H1 (cell line): ENCODE results near the gene EFCAB6. TPM values are rescaled to one million over a fixed set of nuclear protein-coding genes. Genes with fewer than 3 reads are reported as not detected.

ENCODE experiments used
- CTCF ChIA-PET: fragments of 300-600 bp; sonication (Branson Sonifier 250); formaldehyde crosslinking; loops from one replicate; lab custom pipeline; 2021; ENCODE audit not compliant: partially characterized antibody; lab: Charles Lee
- POLR2A ChIA-PET: fragments of 300-600 bp; sonication (Branson Sonifier 250); formaldehyde crosslinking; loops from one replicate; lab custom pipeline; 2021; ENCODE audit warnings: inconsistent platforms; ENCODE audit not compliant: partially characterized antibody; lab: Charles Lee
- DNase-seq, 2 experiments: peaks; one replicate each; pipeline versions ENCODE4 v3.0.0 to v3.0.0-alpha.2; 2010 to 2022; ENCODE audit warnings: low spot score in 2 of 2, low read depth in 1 of 2, mixed read lengths in 1 of 2
- FAIRE-seq: peaks from 2 replicates; lab custom pipeline; 2011; peaks lifted over from hg19 to GRCh38; lab: Jason Lieb, UNC
- H2AFZ ChIP-seq: 2 replicates; pipeline ENCODE4 v1.8.1; 2012; ENCODE audit warnings: low read length, inconsistent platforms
- H2AK5ac ChIP-seq: 2 replicates; pipeline ENCODE4 v1.6.1; 2013; ENCODE audit warnings: low read depth, low read length
- H2BK120ac ChIP-seq: replicated peaks from 2 replicates; pipeline ENCODE3; 2013; ENCODE audit warnings: low read depth, low read length, inconsistent platforms
- H2BK12ac ChIP-seq: 2 replicates; pipeline ENCODE4 v1.6.1; 2013; ENCODE audit warnings: low read depth, low read length
- H2BK15ac ChIP-seq: 2 replicates; pipeline ENCODE4 v1.6.1; 2013; ENCODE audit warnings: low read length
- H2BK20ac ChIP-seq: 2 replicates; pipeline ENCODE4 v1.6.1; 2013; ENCODE audit warnings: low read length
- H2BK5ac ChIP-seq: 2 replicates; pipeline ENCODE4 v1.6.1; 2013; ENCODE audit warnings: low read depth, low read length
- H3K14ac ChIP-seq: 2 replicates; pipeline ENCODE4 v1.6.1; 2013; ENCODE audit warnings: inconsistent platforms; ENCODE audit not compliant: insufficient read length
- H3K18ac ChIP-seq: 2 replicates; pipeline ENCODE4 v1.6.1; 2013; ENCODE audit warnings: low read length; ENCODE audit errors: extremely low read depth
- H3K23ac ChIP-seq: 2 replicates; pipeline ENCODE4 v1.6.1; 2013; ENCODE audit warnings: inconsistent platforms; ENCODE audit not compliant: insufficient read length
- H3K23me2 ChIP-seq: 2 replicates; pipeline ENCODE4 v1.6.1; 2013; ENCODE audit warnings: low read depth, low read length
- H3K27ac ChIP-seq: 2 replicates; pipeline ENCODE4 v1.6.1; 2011; ENCODE audit warnings: low read depth, low read length, inconsistent platforms
- H3K27me3 ChIP-seq, 4 experiments: replicated peaks in 1 of 4; 1 replicate in 1 of 4; 2 replicates in 3 of 4; pipeline versions ENCODE4 v1.6.1 to v1.8.1; 2011 to 2013; ENCODE audit warnings: low read length in 3 of 4, mild to moderate bottlenecking in 3 of 4, inconsistent platforms in 2 of 4, mixed read lengths in 2 of 4, moderate library complexity in 1 of 4; ENCODE audit not compliant: control insufficient read depth in 3 of 4, insufficient read depth in 3 of 4; ENCODE audit errors: extremely low read depth in 1 of 4
- H3K36me3 ChIP-seq, 4 experiments: 2 replicates each; pipeline versions ENCODE4 v1.6.1 to v1.8.1; 2011 to 2013; ENCODE audit warnings: mild to moderate bottlenecking in 4 of 4, low read length in 3 of 4, moderate library complexity in 2 of 4, control low read depth in 1 of 4, inconsistent platforms in 1 of 4; ENCODE audit not compliant: insufficient read depth in 4 of 4, control insufficient read depth in 2 of 4
- H3K4ac ChIP-seq: replicated peaks from 2 replicates; pipeline ENCODE3; 2013; ENCODE audit warnings: low read length, low read depth, mixed read lengths, inconsistent platforms; ENCODE audit not compliant: insufficient read length
- H3K4me1 ChIP-seq, 4 experiments: replicated peaks in 1 of 4; 1 replicate in 1 of 4; 2 replicates in 3 of 4; pipeline versions ENCODE4 v1.6.1 to v1.8.1; 2011 to 2013; ENCODE audit warnings: low read length in 3 of 4, inconsistent platforms in 2 of 4, mixed read lengths in 1 of 4; ENCODE audit not compliant: insufficient read depth in 4 of 4, control insufficient read depth in 3 of 4
- H3K4me2 ChIP-seq, 2 experiments: 2 replicates each; pipeline versions ENCODE4 v1.6.1 to v1.8.1; 2011 to 2013; ENCODE audit warnings: low read depth in 2 of 2, low read length in 2 of 2, control low read depth in 1 of 2, inconsistent platforms in 1 of 2, mild to moderate bottlenecking in 1 of 2; ENCODE audit not compliant: insufficient read depth in 1 of 2
- H3K4me3 ChIP-seq, 4 experiments: fragments of 200-600, 300-600 bp in 1 of 4; sonication (generic), shearing (Covaris generic), sonication (Bioruptor Twin) in 1 of 4; 2 replicates each; pipeline versions ENCODE4 v1.5.1 to v1.8.1; 2011 to 2016; ENCODE audit warnings: low read length in 4 of 4, low read depth in 3 of 4, control low read depth in 2 of 4, inconsistent platforms in 2 of 4, mild to moderate bottlenecking in 2 of 4, mixed read lengths in 1 of 4, moderate library complexity in 1 of 4; ENCODE audit not compliant: insufficient read depth in 2 of 4; ENCODE audit errors: extremely low read depth in 1 of 4
- H3K56ac ChIP-seq: replicated peaks from 2 replicates; pipeline ENCODE3; 2013; ENCODE audit warnings: low read depth, mild to moderate bottlenecking, mixed read lengths, low read length, inconsistent platforms; ENCODE audit not compliant: insufficient read length
- H3K79me1 ChIP-seq: 2 replicates; pipeline ENCODE4 v1.6.1; 2013; ENCODE audit warnings: low read depth, low read length, control low read depth
- H3K79me2 ChIP-seq, 2 experiments: 2 replicates each; pipeline versions ENCODE4 v1.6.1 to v1.8.1; 2012 to 2013; ENCODE audit warnings: low read length in 2 of 2, mild to moderate bottlenecking in 2 of 2, inconsistent platforms in 1 of 2; ENCODE audit not compliant: insufficient read depth in 2 of 2, control insufficient read depth in 1 of 2
- H3K9ac ChIP-seq, 4 experiments: replicated peaks in 1 of 4; 1 replicate in 1 of 4; 2 replicates in 3 of 4; pipeline versions ENCODE4 v1.6.1 to v1.8.1; 2011 to 2013; ENCODE audit warnings: low read depth in 3 of 4, low read length in 3 of 4, control low read depth in 2 of 4, mild to moderate bottlenecking in 2 of 4, moderate library complexity in 2 of 4, inconsistent platforms in 1 of 4; ENCODE audit errors: extremely low read depth in 1 of 4
- H3K9me3 ChIP-seq, 2 experiments: 2 replicates each; pipeline versions ENCODE4 v1.6.1 to v1.8.1; 2012 to 2013; ENCODE audit warnings: mild to moderate bottlenecking in 2 of 2, moderate library complexity in 2 of 2, control low read depth in 1 of 2, inconsistent platforms in 1 of 2, low read depth in 1 of 2, low read length in 1 of 2, mixed read lengths in 1 of 2; ENCODE audit not compliant: insufficient read depth in 2 of 2
- H4K20me1 ChIP-seq, 2 experiments: replicated peaks in 1 of 2; 2 replicates each; pipeline versions ENCODE3 to v1.8.1; 2011 to 2013; ENCODE audit warnings: inconsistent platforms in 2 of 2, low read length in 2 of 2, mild to moderate bottlenecking in 1 of 2; ENCODE audit not compliant: insufficient read depth in 2 of 2, control insufficient read depth in 1 of 2
- H4K5ac ChIP-seq: 2 replicates; pipeline ENCODE4 v1.6.1; 2013; ENCODE audit warnings: low read length, low read depth, mixed read lengths, inconsistent platforms; ENCODE audit not compliant: insufficient read length
- H4K8ac ChIP-seq: 2 replicates; pipeline ENCODE4 v1.8.0; 2013; ENCODE audit warnings: mild to moderate bottlenecking, moderate library complexity, low read length, inconsistent platforms; ENCODE audit not compliant: insufficient read depth; ENCODE audit errors: extremely low read depth
- H4K91ac ChIP-seq: replicated peaks from 2 replicates; pipeline ENCODE3; 2013; ENCODE audit warnings: low read length, mixed read lengths, inconsistent platforms; ENCODE audit not compliant: insufficient read length
- FOSL1 ChIP-seq: IDR thresholded peaks from 2 replicates; pipeline ENCODE4 v1.6.1; 2011; ENCODE audit warnings: mild to moderate bottlenecking, low read depth, low read length, moderate library complexity; ENCODE audit not compliant: insufficient read depth
- RNF2 ChIP-seq: fragments of 200-900, 300-1000 bp; sonication (generic); IDR thresholded peaks from 2 replicates; pipeline ENCODE4 v1.7.1; 2016; ENCODE audit warnings: borderline replicate concordance, low read depth, mild to moderate bottlenecking, antibody characterized with exemption, low read length; ENCODE audit not compliant: poor library complexity, severe bottlenecking; ENCODE audit errors: missing control alignments
- TAF7 ChIP-seq: optimal IDR thresholded peaks from 2 replicates; pipeline ENCODE3; 2011; ENCODE audit warnings: low read depth, mild to moderate bottlenecking, inconsistent platforms, low read length, moderate library complexity, borderline replicate concordance
- WGBS, 2 experiments: shearing (Covaris generic) in 1 of 2; methylation state at CpG; one replicate each; pipeline versions ENCODE4 v1.1.6 to v1.1.7; 2013 to 2015; ENCODE audit warnings: low lambda C conversion rate in 2 of 2, mixed read lengths in 2 of 2, inconsistent platforms in 1 of 2, low coverage in 1 of 2, missing lambda C conversion rate in 1 of 2; ENCODE audit not compliant: insufficient replicate concordance in 2 of 2, insufficient coverage in 1 of 2, insufficient read length in 1 of 2; ENCODE audit errors: extremely low coverage in 1 of 2, missing lambda C conversion rate in 1 of 2; 5-methylcytosine and 5-hydroxymethylcytosine counted together
- polyA plus RNA-seq, 7 experiments: library from polyadenylated mRNA; depleted of rRNA in 3 of 7; stranded (reverse) in 5 of 7; unstranded in 2 of 7; fragments of >200 nt in 5 of 7; fragments of 200-250 nt in 2 of 7; gene quantifications; 1 replicate in 5 of 7; 2 replicates in 1 of 7; 4 replicates in 1 of 7; pipeline versions ENCODE4 v1.2.1 to v1.2.3, GENCODE V29; 2011 to 2013; ENCODE audit warnings: missing spikeins in 2 of 7, mixed read lengths in 2 of 7
- total RNA-seq: library from RNA; stranded (reverse); fragmentation: NEBNext Ultra II Directional; extraction: Animal tissue kit (Norgen Biotek cat#: 25700); gene quantifications from 2 replicates; pipeline ENCODE4 v1.2.1, GENCODE V29; 2021

The EFCAB6 gene
- total and polyA plus RNA-seq, 2 of the 8 experiments (the other 6 are each of a cell fraction or from before 2014, with no cell fraction given): 0.32 to 1.7 TPM

DNA sequence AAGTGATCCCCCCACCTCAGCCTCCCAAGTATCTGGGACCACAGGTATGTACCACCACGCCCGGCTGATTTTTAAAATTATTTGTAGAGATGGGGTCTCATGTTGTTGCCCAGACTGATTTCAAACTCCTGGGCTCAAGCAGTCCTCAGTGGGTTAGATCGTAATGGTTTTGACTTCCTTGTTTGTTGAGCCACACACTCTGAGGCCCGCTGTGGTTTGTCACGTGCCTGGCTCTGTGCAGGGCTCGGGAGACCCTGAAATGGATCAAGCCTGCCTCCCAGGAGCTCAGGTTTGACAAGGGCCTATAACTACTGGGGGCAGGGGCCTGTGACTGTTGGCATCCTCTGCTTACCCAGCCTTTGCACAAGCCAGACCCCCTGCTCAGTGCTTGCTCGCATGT is 332.1 kb downstream of the EFCAB6 start:
- Histone ChIP-seq H2BK12ac (no peak overlapping the region), H2BK5ac (no peak overlapping the region), H2BK20ac (no peak overlapping the region), H3K79me1 (no peaks in the 10 kb centered on the region), H3K18ac (no peak overlapping the region), H3K4ac (no peak overlapping the region), H4K91ac (no peak overlapping the region), H3K27ac (no peak overlapping the region), H3K4me2 (no peak overlapping the region), H3K4me1 (peaks cover 0 to 5% (median 1%) of the 10 kb centered on the region in 4 experiments; a peak in 2 of 7 replicates), H3K23ac (no peak overlapping the region), H3K9ac (no peak overlapping the region), H4K20me1 (peaks cover 0 to 7% of the 10 kb centered on the region in 2 experiments), H3K23me2 (peaks cover 10% of the 10 kb centered on the region; the same call in 1 of the 2 replicates), H2BK15ac (no peak overlapping the region), H3K14ac (no peak overlapping the region), H3K36me3 (no peaks in the 10 kb centered on the region), H2AK5ac (no peak overlapping the region), H2AFZ (no peak overlapping the region), H4K5ac (no peak overlapping the region), H3K27me3 (no peaks in the 10 kb centered on the region), H3K4me3 (no peak overlapping the region), H4K8ac (no peak overlapping the region), H3K79me2 (no peaks in the 10 kb centered on the region), H3K56ac (no peak overlapping the region), H2BK120ac (no peak overlapping the region)
- ChIA-PET POLR2A (interaction anchor here (1.2 kb wide), 1 partner anchor 11 kb away, joined by 3 read pairs; no protein-coding TSS in a partner anchor), CTCF (interaction anchor here (0.9 kb wide), 1 partner anchor 11 kb away, joined by 3 read pairs; no protein-coding TSS in a partner anchor)
- 81% methylated on average over 7 of the region's 7 CpGs; no CpG with 5 or more reads in 1 of the 2 experiments for WGBS, 2 experiments
- FAIRE-seq (no peak), DNase-seq (no peak)
- no peak for TF ChIP-seq TAF7
- TF ChIP-seq RNF2: no peak
- no peak for TF ChIP-seq FOSL1
- TF ChIP-seq, all 59 proteins: peak for 0
- no peaks in the 10 kb centered on the region for H3K9me3 ChIP-seq
